ENCODE results near the gene TSPEAR.
"Not testable (repeated sequence)": the region's sequence is repeated elsewhere in the genome, so short reads cannot be mapped to it uniquely, and the experiment has no call there.

TSPEAR gene

GRCh38 chr21:44568667-44569556, 142.5 kb downstream of the TSPEAR start:
- H3K4me3 Mint-ChIP-seq = no peak overlapping the region
- H3K27me3 Mint-ChIP-seq = peaks cover 3% of the 10 kb centered on the region
- H3K9me3 Mint-ChIP-seq = no peaks in the 10 kb centered on the region
- peaks cover 12% of the 10 kb centered on the region for H3K4me1 Mint-ChIP-seq (ENCODE audit: low read depth)
- H3K27ac Mint-ChIP-seq = no peak overlapping the region
- H3K36me3 Mint-ChIP-seq (ENCODE audit: low read depth) = no peaks in the 10 kb centered on the region
- DNase-seq = no peak

GRCh38 chr21:44568261-44568660, 143.1 kb downstream of the TSPEAR start:
- no peak for DNase-seq
- H3K36me3 Mint-ChIP-seq (ENCODE audit: low read depth) = no peaks in the 10 kb centered on the region
- H3K4me3 Mint-ChIP-seq = no peak overlapping the region
- H3K27me3 Mint-ChIP-seq = peaks cover 3% of the 10 kb centered on the region
- H3K4me1 Mint-ChIP-seq (ENCODE audit: low read depth) = peaks cover 12% of the 10 kb centered on the region
- H3K27ac Mint-ChIP-seq = no peak overlapping the region
- H3K9me3 Mint-ChIP-seq = peaks cover under 1% of the 10 kb centered on the region

- Mint-ChIP-seq H3K4me1 (ENCODE audit: low read depth) (peaks cover 12% of the 10 kb centered on the region), H3K4me3 (no peak overlapping the region), H3K27me3 (no peaks in the 10 kb centered on the region), H3K36me3 (ENCODE audit: low read depth) (no peaks in the 10 kb centered on the region), H3K27ac (no peak overlapping the region), H3K9me3 (peaks cover 3% of the 10 kb centered on the region)
- no peak for DNase-seq
These were observed 143.7 kb downstream of the TSPEAR start for GRCh38 chr21:44567481-44568171.

GRCh38 chr21:44566403-44566802, 145.0 kb downstream of the TSPEAR start:
- Mint-ChIP-seq H3K9me3 (peaks cover 11% of the 10 kb centered on the region), H3K4me1 (ENCODE audit: low read depth) (peaks cover 12% of the 10 kb centered on the region), H3K27me3 (no peaks in the 10 kb centered on the region), H3K36me3 (ENCODE audit: low read depth) (no peaks in the 10 kb centered on the region), H3K4me3 (no peak overlapping the region), H3K27ac (no peak overlapping the region)
- DNase-seq = no peak

GRCh38 chr21:44564886-44565598, 146.3 kb downstream of the TSPEAR start:
- no peak overlapping the region for H3K27ac Mint-ChIP-seq
- H3K4me3 Mint-ChIP-seq = no peak overlapping the region
- no peak for DNase-seq
- no peaks in the 10 kb centered on the region for H3K36me3 Mint-ChIP-seq (ENCODE audit: low read depth)
- H3K4me1 Mint-ChIP-seq (ENCODE audit: low read depth) = peaks cover 12% of the 10 kb centered on the region
- H3K9me3 Mint-ChIP-seq = peaks cover 17% of the 10 kb centered on the region
- H3K27me3 Mint-ChIP-seq = no peaks in the 10 kb centered on the region

- no peaks in the 10 kb centered on the region for H3K27me3 Mint-ChIP-seq
- H3K36me3 Mint-ChIP-seq (ENCODE audit: low read depth) = no peaks in the 10 kb centered on the region
- DNase-seq = no peak
- no peak overlapping the region for H3K4me3 Mint-ChIP-seq
- no peak overlapping the region for H3K27ac Mint-ChIP-seq
- H3K9me3 Mint-ChIP-seq = peaks cover 19% of the 10 kb centered on the region
- peaks cover 12% of the 10 kb centered on the region for H3K4me1 Mint-ChIP-seq (ENCODE audit: low read depth)
These were observed 147.3 kb downstream of the TSPEAR start for GRCh38 chr21:44564099-44564498.

- Mint-ChIP-seq H3K27me3 (no peaks in the 10 kb centered on the region), H3K27ac (no peak within 1 kb of the TSS), H3K4me1 (ENCODE audit: low read depth) (no peaks in the 10 kb centered on the region), H3K9me3 (peaks cover 19% of the 10 kb centered on the region), H3K36me3 (ENCODE audit: low read depth) (no peaks in the 10 kb centered on the region), H3K4me3 (no peak within 1 kb of the TSS)
- no peak for DNase-seq
These were observed 152.7 kb downstream of the TSPEAR start, which contains the start of gene KRTAP10-3 for GRCh38 chr21:44558695-44559094. TSS of gene KRTAP10-3 (minus strand) at chr21:44558795. CDS start at chr21:44558715, 80 bp downstream.

GRCh38 chr21:44558329-44558675, 153.1 kb downstream of the TSPEAR start:
- not testable (repeated sequence) for H3K36me3 Mint-ChIP-seq (ENCODE audit: low read depth); H3K27ac Mint-ChIP-seq; H3K4me1 Mint-ChIP-seq (ENCODE audit: low read depth); DNase-seq; H3K27me3 Mint-ChIP-seq; H3K4me3 Mint-ChIP-seq
- H3K9me3 Mint-ChIP-seq = peaks cover 22% of the 10 kb centered on the region

GRCh38 chr21:44557491-44558328, 153.7 kb downstream of the TSPEAR start:
- H3K4me3 Mint-ChIP-seq = no peak overlapping the region
- no peaks in the 10 kb centered on the region for H3K4me1 Mint-ChIP-seq (ENCODE audit: low read depth)
- peaks cover 24% of the 10 kb centered on the region for H3K9me3 Mint-ChIP-seq
- no peaks in the 10 kb centered on the region for H3K36me3 Mint-ChIP-seq (ENCODE audit: low read depth)
- H3K27me3 Mint-ChIP-seq = no peaks in the 10 kb centered on the region
- no peak for DNase-seq
- no peak overlapping the region for H3K27ac Mint-ChIP-seq

GRCh38 chr21:44556879-44557278, 154.5 kb downstream of the TSPEAR start:
- Mint-ChIP-seq H3K27me3 (no peaks in the 10 kb centered on the region), H3K27ac (no peak overlapping the region), H3K4me1 (ENCODE audit: low read depth) (no peaks in the 10 kb centered on the region), H3K36me3 (ENCODE audit: low read depth) (no peaks in the 10 kb centered on the region), H3K4me3 (no peak overlapping the region), H3K9me3 (peaks cover 16% of the 10 kb centered on the region)
- no peak for DNase-seq

GRCh38 chr21:44555200-44555875, 156.0 kb downstream of the TSPEAR start:
- Mint-ChIP-seq H3K36me3 (ENCODE audit: low read depth) (no peaks in the 10 kb centered on the region), H3K27ac (no peak overlapping the region), H3K9me3 (peaks cover 11% of the 10 kb centered on the region), H3K4me1 (ENCODE audit: low read depth) (no peaks in the 10 kb centered on the region), H3K27me3 (no peaks in the 10 kb centered on the region), H3K4me3 (no peak overlapping the region)
- no peak for DNase-seq

- H3K27me3 Mint-ChIP-seq = no peaks in the 10 kb centered on the region
- H3K4me1 Mint-ChIP-seq (ENCODE audit: low read depth) = peaks cover 15% of the 10 kb centered on the region
- no peak for DNase-seq
- H3K27ac Mint-ChIP-seq = no peak overlapping the region
- peaks cover 8% of the 10 kb centered on the region for H3K9me3 Mint-ChIP-seq
- H3K4me3 Mint-ChIP-seq = no peak overlapping the region
- H3K36me3 Mint-ChIP-seq (ENCODE audit: low read depth) = peaks cover 2% of the 10 kb centered on the region
These were observed 158.7 kb downstream of the TSPEAR start for GRCh38 chr21:44552681-44553080.

- Mint-ChIP-seq H3K9me3 (peaks cover 10% of the 10 kb centered on the region), H3K36me3 (ENCODE audit: low read depth) (peaks cover 7% of the 10 kb centered on the region), H3K4me3 (no peak overlapping the region), H3K4me1 (ENCODE audit: low read depth) (peaks cover 20% of the 10 kb centered on the region), H3K27me3 (no peaks in the 10 kb centered on the region), H3K27ac (no peak overlapping the region)
- DNase-seq = no peak
These were observed 159.2 kb downstream of the TSPEAR start for GRCh38 chr21:44552136-44552535.
